ENCODE data around the gene CADM3.

The CADM3 gene

DNA sequence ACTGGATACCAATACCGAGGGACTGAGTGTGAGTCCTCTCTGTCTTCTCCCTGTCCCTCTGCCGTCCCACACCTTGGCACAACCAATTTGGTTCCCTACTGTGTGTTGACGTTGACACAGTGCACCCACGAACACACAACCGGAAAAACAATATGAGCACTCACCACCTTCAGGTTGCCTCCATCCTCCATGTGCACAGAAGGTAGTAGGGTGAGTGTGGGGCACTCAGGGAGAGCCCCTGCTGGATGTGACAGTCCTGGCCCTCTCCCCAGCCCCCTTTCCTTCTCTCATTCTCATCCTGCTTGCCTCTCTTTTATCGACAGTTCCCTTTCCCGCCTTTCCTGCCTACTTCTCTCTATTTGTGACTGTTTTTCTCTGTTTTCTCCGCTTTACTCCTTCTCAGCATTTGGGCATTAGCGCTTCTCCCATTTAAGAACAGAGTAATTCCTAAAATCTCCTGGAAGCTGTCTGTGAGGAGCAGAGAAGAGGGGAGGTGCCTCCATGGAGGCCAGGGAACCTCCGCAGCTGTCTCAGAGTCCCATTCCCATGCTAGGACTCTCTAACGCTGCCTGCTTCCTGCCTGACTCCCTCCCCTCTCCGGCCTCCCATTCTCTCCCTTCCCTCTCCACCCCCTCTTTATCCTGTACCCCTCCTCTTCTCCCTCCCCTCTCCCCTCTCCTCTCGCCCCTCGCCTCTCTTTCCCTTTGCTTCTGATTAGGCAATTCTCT is 16.4 kb downstream of the CADM3 start:
- Mint-ChIP-seq H3K36me3 (no peaks in the 10 kb centered on the region), H3K4me1 (peaks cover 13% of the 10 kb centered on the region), H3K4me3 (peak overlapping the region; percentile 22), H3K9me3 (no peaks in the 10 kb centered on the region), H3K27ac (no peak overlapping the region)
- no peak for ATAC-seq
- DNase-seq (ENCODE audit: low spot score in 2 of 2), result no peak

- Mint-ChIP-seq H3K4me1 (peaks cover 13% of the 10 kb centered on the region), H3K9me3 (no peaks in the 10 kb centered on the region), H3K27ac (no peak overlapping the region), H3K4me3 (peak overlapping the region; percentile 22), H3K36me3 (no peaks in the 10 kb centered on the region)
- ATAC-seq (peak; percentile 74), DNase-seq (ENCODE audit: low spot score in 2 of 2) (no peak)
These were observed 17.0 kb downstream of the CADM3 start for GRCh38 chr1:159188375-159188788.

DNA sequence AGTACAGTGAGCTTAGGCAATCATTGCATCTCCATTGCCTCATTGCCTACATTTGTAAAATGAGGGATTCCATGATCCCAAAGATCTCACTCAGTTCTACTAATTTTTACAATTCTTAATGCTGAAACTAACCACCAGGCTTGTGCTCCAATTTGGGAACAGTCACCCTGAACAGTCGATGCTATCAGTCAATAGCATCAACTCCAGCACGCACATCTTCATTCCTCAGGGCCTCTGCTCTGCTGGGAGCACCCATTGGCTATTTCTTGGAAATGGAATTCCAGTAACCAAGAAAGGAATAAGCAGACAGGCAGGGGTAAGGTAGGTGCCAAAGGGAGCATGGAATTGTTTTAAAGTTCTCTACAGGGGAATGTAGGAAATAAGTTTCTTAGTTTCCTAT is 19.0 kb downstream of the CADM3 start:
- ATAC-seq, result no peak
- H3K4me1 Mint-ChIP-seq, result peaks cover 13% of the 10 kb centered on the region

GRCh38 chr1:159196543-159196942 is 25.1 kb downstream of the CADM3 start:
- no peak overlapping the region for H3K27ac Mint-ChIP-seq
- ATAC-seq (no peak), DNase-seq (ENCODE audit: low spot score in 2 of 2) (no peak)
- H3K4me1 Mint-ChIP-seq, result no peaks in the 10 kb centered on the region
- no peaks in the 10 kb centered on the region for H3K9me3 Mint-ChIP-seq
- no peaks in the 10 kb centered on the region for H3K36me3 Mint-ChIP-seq
- no peak overlapping the region for H3K4me3 Mint-ChIP-seq

More for the DNA sequence above, 19.0 kb downstream of the CADM3 start:
- Mint-ChIP-seq H3K4me3 (no peak overlapping the region), H3K36me3 (no peaks in the 10 kb centered on the region), H3K27ac (no peak overlapping the region), H3K9me3 (no peaks in the 10 kb centered on the region)
- no peak for DNase-seq (ENCODE audit: low spot score in 2 of 2)

GRCh38 chr1:159197561-159198557 is 26.4 kb downstream of the CADM3 start:
- DNase-seq (ENCODE audit: low spot score in 2 of 2) (peak; percentile 29 to 76), ATAC-seq (peak; percentile 65)
- Mint-ChIP-seq H3K27ac (no peak overlapping the region), H3K4me3 (no peak overlapping the region), H3K4me1 (no peaks in the 10 kb centered on the region), H3K9me3 (no peaks in the 10 kb centered on the region), H3K36me3 (no peaks in the 10 kb centered on the region)

- DNase-seq (ENCODE audit: low spot score in 2 of 2), result no peak
- H3K9me3 Mint-ChIP-seq, result no peaks in the 10 kb centered on the region
- ATAC-seq, result no peak
- H3K36me3 Mint-ChIP-seq, result no peaks in the 10 kb centered on the region
- no peak overlapping the region for H3K27ac Mint-ChIP-seq
- no peak overlapping the region for H3K4me3 Mint-ChIP-seq
- H3K4me1 Mint-ChIP-seq, result no peaks in the 10 kb centered on the region
These were observed 28.5 kb downstream of the CADM3 start for GRCh38 chr1:159199901-159200300.

GRCh38 chr1:159200769-159201168 is 29.4 kb downstream of the CADM3 start:
- H3K36me3 Mint-ChIP-seq, result no peaks in the 10 kb centered on the region
- no peaks in the 10 kb centered on the region for H3K9me3 Mint-ChIP-seq
- no peaks in the 10 kb centered on the region for H3K4me1 Mint-ChIP-seq
- ATAC-seq (no peak), DNase-seq (ENCODE audit: low spot score in 2 of 2) (no peak)
- no peak overlapping the region for H3K4me3 Mint-ChIP-seq
- no peak overlapping the region for H3K27ac Mint-ChIP-seq

DNA sequence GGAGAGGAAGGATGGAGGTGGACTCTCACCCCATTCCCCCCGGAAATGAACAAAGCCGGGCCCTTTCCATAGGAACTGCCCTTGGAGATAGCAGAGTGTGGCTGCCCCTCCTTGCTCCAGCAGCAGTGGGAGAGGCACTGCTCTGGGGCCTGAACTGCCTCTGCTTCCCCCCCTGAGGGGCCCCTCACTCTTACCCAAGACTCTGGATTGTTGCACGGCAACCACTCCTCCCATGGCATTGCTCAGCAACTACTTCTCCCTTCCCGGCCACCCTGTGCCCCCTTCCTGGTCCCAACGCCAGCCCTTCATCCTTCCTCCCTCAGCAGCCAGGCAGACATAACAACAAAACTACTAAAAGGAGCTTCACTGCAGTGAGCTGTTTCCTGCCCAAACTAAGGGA is 30.2 kb downstream of the CADM3 start:
- DNase-seq (ENCODE audit: low spot score in 2 of 2), result no peak
- H3K4me1 Mint-ChIP-seq, result no peaks in the 10 kb centered on the region
- H3K9me3 Mint-ChIP-seq, result no peaks in the 10 kb centered on the region
- H3K4me3 Mint-ChIP-seq, result no peak overlapping the region
- no peak overlapping the region for H3K27ac Mint-ChIP-seq
- H3K36me3 Mint-ChIP-seq, result no peaks in the 10 kb centered on the region
- no peak for ATAC-seq

GRCh38 chr1:159203610-159204009 is 32.2 kb downstream of the CADM3 start:
- no peaks in the 10 kb centered on the region for H3K36me3 Mint-ChIP-seq
- DNase-seq (ENCODE audit: low spot score in 2 of 2), result no peak
- no peak overlapping the region for H3K27ac Mint-ChIP-seq
- no peaks in the 10 kb centered on the region for H3K4me1 Mint-ChIP-seq
- ATAC-seq, result no peak
- no peaks in the 10 kb centered on the region for H3K9me3 Mint-ChIP-seq
- H3K4me3 Mint-ChIP-seq, result no peak overlapping the region

- no peaks in the 10 kb centered on the region for H3K9me3 Mint-ChIP-seq
- peak; percentile 7 for ATAC-seq
- no peaks in the 10 kb centered on the region for H3K4me1 Mint-ChIP-seq
- H3K4me3 Mint-ChIP-seq, result no peak within 1 kb of the TSS
- no peak for DNase-seq (ENCODE audit: low spot score in 2 of 2)
- H3K27ac Mint-ChIP-seq, result no peak within 1 kb of the TSS
- no peaks in the 10 kb centered on the region for H3K36me3 Mint-ChIP-seq
These were observed 33.0 kb downstream of the CADM3 start, which contains the start of gene ACKR1 for GRCh38 chr1:159204161-159205141. Gene ACKR1, plus strand, starts transcription at chr1:159204875. Its CDS starts 85 bp downstream, at chr1:159204960.

DNA sequence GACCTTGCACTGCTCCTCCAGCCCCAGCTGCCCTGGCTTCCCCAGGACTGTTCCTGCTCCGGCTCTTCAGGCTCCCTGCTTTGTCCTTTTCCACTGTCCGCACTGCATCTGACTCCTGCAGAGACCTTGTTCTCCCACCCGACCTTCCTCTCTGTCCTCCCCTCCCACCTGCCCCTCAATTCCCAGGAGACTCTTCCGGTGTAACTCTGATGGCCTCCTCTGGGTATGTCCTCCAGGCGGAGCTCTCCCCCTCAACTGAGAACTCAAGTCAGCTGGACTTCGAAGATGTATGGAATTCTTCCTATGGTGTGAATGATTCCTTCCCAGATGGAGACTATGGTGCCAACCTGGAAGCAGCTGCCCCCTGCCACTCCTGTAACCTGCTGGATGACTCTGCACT is 33.8 kb downstream of the CADM3 start:
- DNase-seq (ENCODE audit: low spot score in 2 of 2), result no peak
- no peaks in the 10 kb centered on the region for H3K4me1 Mint-ChIP-seq

DNA sequence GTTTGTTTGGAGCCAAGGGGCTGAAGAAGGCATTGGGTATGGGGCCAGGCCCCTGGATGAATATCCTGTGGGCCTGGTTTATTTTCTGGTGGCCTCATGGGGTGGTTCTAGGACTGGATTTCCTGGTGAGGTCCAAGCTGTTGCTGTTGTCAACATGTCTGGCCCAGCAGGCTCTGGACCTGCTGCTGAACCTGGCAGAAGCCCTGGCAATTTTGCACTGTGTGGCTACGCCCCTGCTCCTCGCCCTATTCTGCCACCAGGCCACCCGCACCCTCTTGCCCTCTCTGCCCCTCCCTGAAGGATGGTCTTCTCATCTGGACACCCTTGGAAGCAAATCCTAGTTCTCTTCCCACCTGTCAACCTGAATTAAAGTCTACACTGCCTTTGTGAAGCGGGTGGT is 34.7 kb downstream of the CADM3 start:
- Mint-ChIP-seq H3K4me3 (no peak overlapping the region), H3K36me3 (no peaks in the 10 kb centered on the region), H3K4me1 (no peaks in the 10 kb centered on the region), H3K9me3 (no peaks in the 10 kb centered on the region), H3K27ac (no peak overlapping the region)
- ATAC-seq (no peak), DNase-seq (ENCODE audit: low spot score in 2 of 2) (no peak)

More for the DNA sequence above, 33.8 kb downstream of the CADM3 start:
- no peak overlapping the region for H3K27ac Mint-ChIP-seq
- H3K36me3 Mint-ChIP-seq, result no peaks in the 10 kb centered on the region
- no peaks in the 10 kb centered on the region for H3K9me3 Mint-ChIP-seq
- ATAC-seq, result no peak
- H3K4me3 Mint-ChIP-seq, result no peak overlapping the region

GRCh38 chr1:159207080-159207479 is 35.7 kb downstream of the CADM3 start:
- no peak for DNase-seq (ENCODE audit: low spot score in 2 of 2)
- Mint-ChIP-seq H3K27ac (no peak overlapping the region), H3K4me3 (no peak overlapping the region), H3K9me3 (no peaks in the 10 kb centered on the region), H3K4me1 (no peaks in the 10 kb centered on the region), H3K36me3 (no peaks in the 10 kb centered on the region)
- ATAC-seq, result no peak

- Mint-ChIP-seq H3K36me3 (no peaks in the 10 kb centered on the region), H3K27ac (no peak overlapping the region), H3K4me1 (no peaks in the 10 kb centered on the region), H3K4me3 (no peak overlapping the region), H3K9me3 (no peaks in the 10 kb centered on the region)
- ATAC-seq (no peak), DNase-seq (ENCODE audit: low spot score in 2 of 2) (no peak)
These were observed 36.4 kb downstream of the CADM3 start for GRCh38 chr1:159207774-159208173.

All from stimulated activated effector memory CD8-positive, alpha-beta T cell treated with anti-CD3 and anti-CD28 coated beads, Interleukin-12 subunit alpha, Interleukin-12 subunit beta, amount 100 ng/mL, for 72 hours (primary cell).